HG03066 (cell line): Measurements from ENCODE around the gene ROBO4.

Experiments
- ATAC-seq: cut with Tn5 transposase; IDR thresholded peaks from one replicate; pipeline ENCODE4 v1.9.1; 2021; ENCODE audit warnings: low read depth; ENCODE audit not compliant: unreplicated experiment

Gene ROBO4

GRCh38 chr11:124846070-124846673 is 51.5 kb downstream of the ROBO4 start:
- no peak for ATAC-seq

- no peak for ATAC-seq
These were observed 53.0 kb downstream of the ROBO4 start for GRCh38 chr11:124844664-124845079.

- no peak for ATAC-seq
These were observed 54.1 kb downstream of the ROBO4 start for GRCh38 chr11:124843616-124843910.

- ATAC-seq: no peak
These were observed 55.4 kb downstream of the ROBO4 start for GRCh38 chr11:124842305-124842704.

- no peak for ATAC-seq
These were observed 55.8 kb downstream of the ROBO4 start for GRCh38 chr11:124841840-124842239.

- ATAC-seq: no peak
These were observed 56.5 kb downstream of the ROBO4 start for GRCh38 chr11:124841201-124841600.

- no peak for ATAC-seq
These were observed 57.0 kb downstream of the ROBO4 start for GRCh38 chr11:124840666-124841065.

GRCh38 chr11:124839972-124840621 is 57.6 kb downstream of the ROBO4 start:
- ATAC-seq: no peak

- ATAC-seq: no peak
These were observed 58.3 kb downstream of the ROBO4 start for GRCh38 chr11:124839128-124839971.

- no peak for ATAC-seq
These were observed 58.9 kb downstream of the ROBO4 start for GRCh38 chr11:124838805-124839127.

- ATAC-seq: peak; percentile 38
These were observed 60.2 kb downstream of the ROBO4 start for GRCh38 chr11:124837491-124837856.

GRCh38 chr11:124835918-124836317 is 61.7 kb downstream of the ROBO4 start:
- ATAC-seq: no peak

- ATAC-seq: no peak
These were observed 63.0 kb downstream of the ROBO4 start for GRCh38 chr11:124834526-124835180.
